Panc1 (cell line): ENCODE measurements around the gene FYB2. TPM values are rescaled to one million over a fixed set of nuclear protein-coding genes. Genes with fewer than 3 reads are reported as not detected.

ENCODE experiments used
- ATAC-seq: fragments of 200-7000 bp; cut with Tn5 transposase; 2 replicates; pipeline ENCODE4 v1.9.1; 2020; ENCODE audit warnings: mild to moderate bottlenecking, moderate library complexity
- BruUV-seq: library from RNA; stranded (reverse); fragments of 400-500 nt; replicated peaks from 2 replicates; lab custom pipeline; 2021; lab: Mats Ljungman, UMichigan
- CTCF ChIA-PET: fragments of 300-600 bp; sonication (Branson Sonifier 250); formaldehyde crosslinking; loops from one replicate; lab custom pipeline; 2022; ENCODE audit warnings: antibody characterized with exemption; lab: Charles Lee
- POLR2A ChIA-PET: fragments of 300-600 bp; sonication (Branson Sonifier 250); formaldehyde crosslinking; loops from one replicate; lab custom pipeline; 2022; ENCODE audit warnings: antibody characterized with exemption; lab: Charles Lee
- DNase-seq: peaks from one replicate; pipeline ENCODE4 v3.0.0-alpha.2; 2010; ENCODE audit warnings: low read depth, low spot score
- H3K27ac ChIP-seq: 2 replicates; pipeline ENCODE4 v1.5.1; 2011; ENCODE audit warnings: mild to moderate bottlenecking, low read length, inconsistent platforms
- H3K27me3 ChIP-seq: fragments of 200-500 bp; sonication (Bioruptor generic); 2 replicates; pipeline ENCODE4 v1.6.0; 2014; ENCODE audit warnings: low read length, inconsistent platforms; ENCODE audit not compliant: control insufficient read depth, insufficient read depth
- H3K36me3 ChIP-seq: fragments of 200-500 bp; sonication (Bioruptor generic); 2 replicates; pipeline ENCODE4 v1.5.1; 2014; ENCODE audit warnings: inconsistent platforms, mild to moderate bottlenecking, low read length, moderate library complexity; ENCODE audit not compliant: control insufficient read depth, insufficient read depth
- H3K4me1 ChIP-seq: 2 replicates; pipeline ENCODE4 v1.5.1; 2011; ENCODE audit warnings: inconsistent platforms, mild to moderate bottlenecking, low read length, moderate library complexity; ENCODE audit not compliant: control insufficient read depth, insufficient read depth
- H3K4me3 ChIP-seq, 2 experiments: 2 replicates each; pipeline ENCODE4 v1.5.1; 2011 to 2012; ENCODE audit warnings: low read depth in 2 of 2, low read length in 2 of 2, mild to moderate bottlenecking in 2 of 2, inconsistent platforms in 1 of 2, moderate library complexity in 1 of 2
- H3K9me3 ChIP-seq: fragments of 200-500 bp; sonication (Bioruptor generic); 2 replicates; pipeline ENCODE4 v1.5.1; 2014; ENCODE audit warnings: low read depth, mild to moderate bottlenecking, inconsistent platforms, low read length, moderate library complexity; ENCODE audit not compliant: control insufficient read depth, insufficient read depth
- CTCF ChIP-seq: fragments of 450-650 bp; IDR thresholded peaks from 2 replicates; pipeline ENCODE4 v1.5.1; 2017; ENCODE audit warnings: mild to moderate bottlenecking
- POLR2AphosphoS5 ChIP-seq: IDR thresholded peaks from 2 replicates; pipeline ENCODE4 v1.6.1; 2012; ENCODE audit warnings: mild to moderate bottlenecking, low read depth, low read length, moderate library complexity
- REST ChIP-seq, 2 experiments: IDR thresholded peaks; 2 replicates each; pipeline ENCODE4 v1.6.1; 2011 to 2012; ENCODE audit warnings: low read depth in 2 of 2, control low read depth in 1 of 2, low read length in 1 of 2, mild to moderate bottlenecking in 1 of 2, moderate library complexity in 1 of 2; ENCODE audit not compliant: insufficient read depth in 1 of 2
- SIN3A ChIP-seq: IDR thresholded peaks from 2 replicates; pipeline ENCODE4 v1.6.1; 2012; ENCODE audit warnings: low read depth, mild to moderate bottlenecking, low read length, moderate library complexity, borderline replicate concordance; ENCODE audit not compliant: insufficient read depth
- TCF7L2 ChIP-seq: IDR thresholded peaks from 2 replicates; pipeline ENCODE4 v1.6.1; 2011; ENCODE audit warnings: mild to moderate bottlenecking, low read depth, low read length, inconsistent platforms
- in situ Hi-C: cut with HindIII; loops from 2 replicates; pipeline ENCODE4 v1.10.0; 2016; ENCODE audit warnings: low sequenced_read_pairs, low pct_unique_long_range_greater_than_20kb
- intact Hi-C: fragments of 100-400 bp; cut with micrococcal nuclease; formaldehyde crosslinking; loops from one replicate; pipeline ENCODE4 v1.10.0; 2022; ENCODE audit not compliant: unreplicated experiment
- total RNA-seq: library from RNA; stranded (reverse); gene quantifications from one replicate; pipeline ENCODE4 v1.2.1, GENCODE V29; 2021; ENCODE audit not compliant: unreplicated experiment

The FYB2 gene
- total RNA-seq, 1 experiment from 2014 or later, result 0.49 TPM

DNA sequence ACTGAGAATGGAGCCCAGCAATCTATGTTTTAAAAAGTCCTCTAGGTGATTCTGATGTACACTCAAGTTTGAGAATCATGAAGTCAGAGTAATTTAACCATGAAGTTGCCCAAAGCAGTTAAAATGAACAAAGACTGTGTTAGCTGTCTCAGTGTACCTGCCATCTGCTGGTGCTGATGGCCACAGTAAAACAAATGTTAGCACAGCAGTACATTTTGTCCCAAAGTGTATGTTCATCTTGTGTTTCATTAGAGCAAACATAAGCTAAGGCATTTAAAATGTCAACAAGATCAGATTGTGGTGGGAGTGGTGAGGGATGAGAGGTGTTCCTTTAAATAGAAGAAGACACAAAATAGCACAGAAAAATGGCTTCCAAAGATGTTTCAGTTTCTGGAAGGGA, 31.1 kb downstream of the FYB2 start:
- ATAC-seq, result no peak
- peaks cover 7% of the 10 kb centered on the region for H3K27me3 ChIP-seq
- in situ Hi-C loops, result no loop called here
- H3K27ac ChIP-seq, result no peak overlapping the region
- BruUV-seq, result no TSS peak
- intact Hi-C loops, result no loop called here
- ChIA-PET POLR2A (no interaction called here), CTCF (no interaction called here)
- no peak overlapping the region for H3K4me3 ChIP-seq
- DNase-seq, result no peak
- TF ChIP-seq POLR2AphosphoS5 (no peak), SIN3A (no peak), REST (IDR thresholded peaks at IDR 0.05; ENCODE audit: insufficient read depth in 1 of 2, low read depth in 2 of 2, low read length in 1 of 2) (no peak), TCF7L2 (no peak), CTCF (no peak)
- no peaks in the 10 kb centered on the region for H3K4me1 ChIP-seq
- no peaks in the 10 kb centered on the region for H3K36me3 ChIP-seq
- no peaks in the 10 kb centered on the region for H3K9me3 ChIP-seq

DNA sequence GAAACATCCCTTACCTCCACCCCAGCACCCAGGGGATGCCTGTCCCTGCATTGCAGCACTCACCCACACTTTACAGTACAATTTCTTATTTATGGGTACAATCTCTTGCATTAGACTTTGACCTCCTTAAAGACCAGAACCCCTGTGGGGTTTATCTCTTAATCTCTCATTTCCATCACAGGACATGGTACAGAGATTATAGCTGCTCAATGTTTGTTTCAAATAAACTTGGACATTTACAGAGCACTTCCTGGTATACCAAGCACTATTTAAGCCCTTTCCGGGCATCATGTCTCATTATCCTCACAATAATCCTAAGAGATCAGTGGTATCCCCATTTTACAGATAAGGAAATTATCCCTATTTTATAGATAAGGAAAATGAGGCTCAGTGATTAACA, 31.9 kb downstream of the FYB2 start:
- intact Hi-C loops, result no loop called here
- CTCF ChIA-PET, result no interaction called here
- POLR2A ChIA-PET, result no interaction called here

More for the DNA sequence above, 31.9 kb downstream of the FYB2 start:
- in situ Hi-C loops, result no loop called here
- no peaks in the 10 kb centered on the region for H3K9me3 ChIP-seq
- BruUV-seq, result no TSS peak
- H3K4me1 ChIP-seq, result no peaks in the 10 kb centered on the region
- ATAC-seq (no peak), DNase-seq (no peak)
- TF ChIP-seq CTCF (no peak), REST (IDR thresholded peaks at IDR 0.05; ENCODE audit: insufficient read depth in 1 of 2, low read depth in 2 of 2, low read length in 1 of 2) (no peak), SIN3A (no peak), POLR2AphosphoS5 (no peak), TCF7L2 (no peak)
- peaks cover 9% of the 10 kb centered on the region; the same call in 1 of the 2 replicates for H3K27me3 ChIP-seq
- H3K4me3 ChIP-seq, result no peak overlapping the region
- no peaks in the 10 kb centered on the region for H3K36me3 ChIP-seq
- H3K27ac ChIP-seq, result no peak overlapping the region
